Choroid plexus epithelial cell (primary cell): ENCODE measurements around the gene AQP11.

Experiments used
- DNase-seq: peaks from one replicate; pipeline ENCODE4 v3.0.0-alpha.2; 2010; ENCODE audit warnings: low read depth
- H3K4me3 ChIP-seq: 2 replicates; pipeline ENCODE4 v1.5.1; 2011; ENCODE audit warnings: low read depth, mild to moderate bottlenecking, control low read depth, low read length, moderate library complexity
- TF ChIP-seq, protein P1 (sequence below): conservative IDR thresholded peaks from 2 replicates; pipeline ENCODE4 v1.5.1; 2011; ENCODE audit warnings: low read depth, mild to moderate bottlenecking, control low read depth, inconsistent platforms, low read length, moderate library complexity

The AQP11 gene

GRCh38 chr11:77557553-77557952, 32.2 kb upstream of the AQP11 start:
- TF ChIP-seq, protein P1, sequence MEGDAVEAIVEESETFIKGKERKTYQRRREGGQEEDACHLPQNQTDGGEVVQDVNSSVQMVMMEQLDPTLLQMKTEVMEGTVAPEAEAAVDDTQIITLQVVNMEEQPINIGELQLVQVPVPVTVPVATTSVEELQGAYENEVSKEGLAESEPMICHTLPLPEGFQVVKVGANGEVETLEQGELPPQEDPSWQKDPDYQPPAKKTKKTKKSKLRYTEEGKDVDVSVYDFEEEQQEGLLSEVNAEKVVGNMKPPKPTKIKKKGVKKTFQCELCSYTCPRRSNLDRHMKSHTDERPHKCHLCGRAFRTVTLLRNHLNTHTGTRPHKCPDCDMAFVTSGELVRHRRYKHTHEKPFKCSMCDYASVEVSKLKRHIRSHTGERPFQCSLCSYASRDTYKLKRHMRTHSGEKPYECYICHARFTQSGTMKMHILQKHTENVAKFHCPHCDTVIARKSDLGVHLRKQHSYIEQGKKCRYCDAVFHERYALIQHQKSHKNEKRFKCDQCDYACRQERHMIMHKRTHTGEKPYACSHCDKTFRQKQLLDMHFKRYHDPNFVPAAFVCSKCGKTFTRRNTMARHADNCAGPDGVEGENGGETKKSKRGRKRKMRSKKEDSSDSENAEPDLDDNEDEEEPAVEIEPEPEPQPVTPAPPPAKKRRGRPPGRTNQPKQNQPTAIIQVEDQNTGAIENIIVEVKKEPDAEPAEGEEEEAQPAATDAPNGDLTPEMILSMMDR, result peak; percentile 44
- peak; percentile 42 for DNase-seq
- H3K4me3 ChIP-seq, result no peak overlapping the region

GRCh38 chr11:77558380-77558779, 31.4 kb upstream of the AQP11 start:
- DNase-seq, result no peak
- H3K4me3 ChIP-seq, result no peak overlapping the region
- TF ChIP-seq, protein P1, result no peak

- H3K4me3 ChIP-seq, result no peak overlapping the region
- DNase-seq, result peak; percentile 91
- TF ChIP-seq, protein P1, result no peak
Measured at GRCh38 chr11:77559686-77560401, 29.9 kb upstream of the AQP11 start.

DNA sequence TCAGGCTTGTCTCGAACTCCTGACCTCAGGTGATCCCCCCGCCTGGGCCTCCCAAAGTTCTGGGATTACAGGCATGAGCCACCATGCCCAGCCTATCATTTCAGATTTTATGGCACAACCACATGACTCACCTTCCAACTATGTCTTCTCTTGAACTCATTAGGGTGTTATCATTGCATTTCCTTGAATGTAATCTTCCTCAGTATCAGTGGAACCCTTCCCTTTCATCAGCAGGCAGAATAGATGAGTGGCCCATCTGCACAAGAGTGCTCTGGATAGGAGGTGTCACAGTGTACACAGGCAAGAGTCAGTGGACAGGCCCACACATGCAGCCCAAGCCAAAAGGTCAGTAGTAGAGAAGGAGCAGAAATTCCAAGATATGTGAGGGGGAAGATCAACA, 29.1 kb upstream of the AQP11 start:
- no peak overlapping the region for H3K4me3 ChIP-seq
- peak; percentile 36 for DNase-seq
- TF ChIP-seq, protein P1, result no peak

GRCh38 chr11:77561257-77561656, 28.5 kb upstream of the AQP11 start:
- DNase-seq, result no peak
- TF ChIP-seq, protein P1, result no peak
- no peak overlapping the region for H3K4me3 ChIP-seq

- no peak for DNase-seq
- no peak overlapping the region for H3K4me3 ChIP-seq
- TF ChIP-seq, protein P1, result no peak
Measured at GRCh38 chr11:77568306-77568705, 21.4 kb upstream of the AQP11 start.
